ENCODE data around the gene BEX3.
A peak's percentile ranks its signal among the peaks of the same experiment; 100 is the strongest.

BEX3 gene

DNA sequence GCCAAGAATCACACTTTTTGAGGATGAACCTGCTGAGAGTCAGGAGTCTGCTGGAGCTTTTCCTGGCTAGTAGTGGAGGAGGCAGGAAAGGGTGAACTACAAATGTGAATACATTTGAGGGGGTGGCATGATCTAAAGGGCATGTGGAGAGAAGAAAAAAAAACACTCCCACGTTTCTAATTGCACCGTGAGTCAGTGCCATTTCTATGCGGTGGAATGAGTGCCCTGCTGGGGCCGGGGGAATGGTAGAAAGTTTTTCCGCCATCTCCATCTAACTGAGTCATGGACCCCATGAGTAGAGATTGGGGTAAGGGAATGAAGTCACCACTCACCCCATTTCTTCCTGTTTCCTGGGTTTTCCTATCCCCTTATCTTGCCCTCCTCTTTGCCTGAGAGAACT, 19.8 kb downstream of the BEX3 start:
- DNase-seq (ENCODE audit: extremely low read depth, low read depth) = no peak
- no peak overlapping the region for H3K4me3 ChIP-seq (replicated peaks; ENCODE audit: low read depth, low read length)
- no peak for TF ChIP-seq CTCF (IDR thresholded peaks at IDR 0.05; ENCODE audit: low read depth, low read length, missing control alignments)

- no peak overlapping the region for H3K4me3 ChIP-seq (replicated peaks; ENCODE audit: low read depth, low read length)
- no peak for DNase-seq (ENCODE audit: extremely low read depth, low read depth)
- TF ChIP-seq CTCF (IDR thresholded peaks at IDR 0.05; ENCODE audit: low read depth, low read length, missing control alignments) = no peak
These were observed 20.3 kb downstream of the BEX3 start for GRCh38 chrX:103396660-103397059.

GRCh38 chrX:103397707-103398106, 21.4 kb downstream of the BEX3 start:
- no peak for DNase-seq (ENCODE audit: extremely low read depth, low read depth)
- no peak for TF ChIP-seq CTCF (IDR thresholded peaks at IDR 0.05; ENCODE audit: low read depth, low read length, missing control alignments)
- H3K4me3 ChIP-seq (replicated peaks; ENCODE audit: low read depth, low read length) = no peak overlapping the region

DNA sequence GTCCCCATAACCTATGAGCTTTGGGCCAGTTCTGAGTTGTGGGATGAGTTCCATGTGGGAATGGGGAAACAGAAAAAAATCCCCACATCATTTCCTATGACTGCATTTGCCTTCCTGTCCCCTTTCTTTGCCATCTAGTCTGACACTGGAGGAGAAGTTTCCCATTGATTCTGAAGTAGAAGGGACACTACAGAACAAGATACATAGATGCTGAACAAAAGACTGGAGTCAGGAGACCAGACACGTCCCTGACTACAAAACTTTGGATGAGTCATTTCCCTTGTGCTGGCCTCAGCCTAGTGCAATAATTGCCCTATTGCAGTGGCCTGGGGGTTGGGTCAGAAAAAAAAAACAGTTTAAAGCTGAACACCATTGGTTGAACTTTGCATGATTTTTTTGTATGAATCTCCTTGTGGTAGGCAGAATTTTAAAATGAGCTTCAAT, 22.1 kb downstream of the BEX3 start:
- peak; percentile 59 for DNase-seq (ENCODE audit: extremely low read depth, low read depth)
- no peak for TF ChIP-seq CTCF (IDR thresholded peaks at IDR 0.05; ENCODE audit: low read depth, low read length, missing control alignments)
- H3K4me3 ChIP-seq (replicated peaks; ENCODE audit: low read depth, low read length) = no peak overlapping the region

DNA sequence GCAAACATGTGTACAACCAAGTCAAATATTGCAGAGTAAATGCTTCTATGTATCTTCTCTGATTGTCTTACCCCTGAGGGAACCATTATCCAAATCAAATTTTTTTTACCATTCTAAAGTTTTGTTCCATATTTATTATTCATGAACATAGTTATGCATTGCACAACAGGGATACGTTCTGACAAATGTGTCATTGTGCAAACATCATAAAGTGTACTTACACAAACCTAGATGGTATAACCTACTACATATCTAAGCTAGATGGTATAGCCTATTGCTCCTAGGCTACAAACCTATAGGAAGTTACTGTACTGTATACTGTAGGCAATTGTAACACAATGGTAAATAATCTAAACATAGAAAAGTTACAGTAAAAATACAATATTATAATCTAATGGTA, 23.4 kb downstream of the BEX3 start:
- TF ChIP-seq CTCF (IDR thresholded peaks at IDR 0.05; ENCODE audit: low read depth, low read length, missing control alignments) = no peak
- no peak overlapping the region for H3K4me3 ChIP-seq (replicated peaks; ENCODE audit: low read depth, low read length)
- no peak for DNase-seq (ENCODE audit: extremely low read depth, low read depth)

GRCh38 chrX:103400931-103401330, 24.6 kb downstream of the BEX3 start:
- TF ChIP-seq CTCF (IDR thresholded peaks at IDR 0.05; ENCODE audit: low read depth, low read length, missing control alignments) = no peak
- no peak overlapping the region for H3K4me3 ChIP-seq (replicated peaks; ENCODE audit: low read depth, low read length)
- DNase-seq (ENCODE audit: extremely low read depth, low read depth) = no peak

Data from HFF-Myc (cell line).